ENCODE data around the gene GAS2L3.
A peak's percentile ranks its signal among the peaks of the same experiment; 100 is the strongest.

GAS2L3 gene

DNA sequence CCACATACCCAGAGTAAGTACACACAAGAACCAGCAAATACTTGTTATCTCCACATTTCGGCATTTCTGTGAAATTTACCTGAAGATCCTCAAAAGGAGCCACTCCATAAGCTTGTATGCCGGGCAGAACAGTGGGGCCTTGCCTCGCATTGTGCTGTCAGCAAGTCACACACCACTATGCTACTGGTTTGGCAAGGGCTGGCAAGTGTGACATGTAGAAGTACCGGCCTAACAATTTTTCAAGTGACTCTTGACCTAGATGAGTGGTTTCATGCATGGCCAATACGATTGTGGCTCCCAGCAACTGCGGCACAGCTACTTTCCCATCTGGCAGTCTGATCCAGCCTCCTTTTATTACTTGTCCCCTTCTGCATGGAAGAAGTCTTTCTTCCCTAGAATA, 69.8 kb downstream of the GAS2L3 start:
- DNase-seq, result no peak
- Histone ChIP-seq H3K9me2 (replicated peaks; ENCODE audit: insufficient read depth, low read length) (no peaks in the 10 kb centered on the region), H3K79me2 (ENCODE audit: low read length) (no peaks in the 10 kb centered on the region), H3F3A (ENCODE audit: insufficient read depth, low read length) (no peaks in the 10 kb centered on the region), H3K27ac (ENCODE audit: low read length) (no peak overlapping the region), H3K4me3 (ENCODE audit: low read length) (no peak overlapping the region), H3K9me3 (replicated peaks; ENCODE audit: insufficient read depth, low read length) (no peaks in the 10 kb centered on the region), H3K4me1 (ENCODE audit: low read length) (no peaks in the 10 kb centered on the region), H2AFZ (ENCODE audit: low read length) (no peak overlapping the region), H3K9ac (ENCODE audit: low read length) (no peak overlapping the region), H4K20me1 (ENCODE audit: insufficient read depth, low read length) (no peaks in the 10 kb centered on the region), H3K27me3 (replicated peaks; ENCODE audit: insufficient read depth, low read length) (no peaks in the 10 kb centered on the region), H3K4me2 (ENCODE audit: low read depth, low read length) (no peak overlapping the region), H3K36me3 (replicated peaks; ENCODE audit: insufficient read depth, low read length) (no peaks in the 10 kb centered on the region)
- no peak for TF ChIP-seq EZH2 (optimal IDR thresholded peaks at IDR 0.05; ENCODE audit: low read depth, low read length)
- TF ChIP-seq EZH2phosphoT487 (IDR thresholded peaks at IDR 0.05; ENCODE audit: low read length), result no peak
- TF ChIP-seq CTCF (IDR thresholded peaks at IDR 0.05; ENCODE audit: low read length), result no peak

- Histone ChIP-seq H3K79me2 (ENCODE audit: low read length) (no peaks in the 10 kb centered on the region), H3K27ac (ENCODE audit: low read length) (no peak overlapping the region), H3K9me3 (replicated peaks; ENCODE audit: insufficient read depth, low read length) (no peaks in the 10 kb centered on the region), H3K4me3 (ENCODE audit: low read length) (no peak overlapping the region), H3K4me1 (ENCODE audit: low read length) (no peaks in the 10 kb centered on the region), H3K27me3 (replicated peaks; ENCODE audit: insufficient read depth, low read length) (no peaks in the 10 kb centered on the region), H2AFZ (ENCODE audit: low read length) (no peak overlapping the region), H3K9ac (ENCODE audit: low read length) (no peak overlapping the region), H3K36me3 (replicated peaks; ENCODE audit: insufficient read depth, low read length) (no peaks in the 10 kb centered on the region), H3F3A (ENCODE audit: insufficient read depth, low read length) (no peaks in the 10 kb centered on the region), H4K20me1 (ENCODE audit: insufficient read depth, low read length) (no peaks in the 10 kb centered on the region), H3K9me2 (replicated peaks; ENCODE audit: insufficient read depth, low read length) (no peaks in the 10 kb centered on the region), H3K4me2 (ENCODE audit: low read depth, low read length) (no peak overlapping the region)
- no peak for DNase-seq
- TF ChIP-seq EZH2phosphoT487 (IDR thresholded peaks at IDR 0.05; ENCODE audit: low read length), result no peak
- TF ChIP-seq CTCF (IDR thresholded peaks at IDR 0.05; ENCODE audit: low read length), result no peak
These were observed 73.4 kb downstream of the GAS2L3 start for GRCh38 chr12:100646896-100647295.

DNA sequence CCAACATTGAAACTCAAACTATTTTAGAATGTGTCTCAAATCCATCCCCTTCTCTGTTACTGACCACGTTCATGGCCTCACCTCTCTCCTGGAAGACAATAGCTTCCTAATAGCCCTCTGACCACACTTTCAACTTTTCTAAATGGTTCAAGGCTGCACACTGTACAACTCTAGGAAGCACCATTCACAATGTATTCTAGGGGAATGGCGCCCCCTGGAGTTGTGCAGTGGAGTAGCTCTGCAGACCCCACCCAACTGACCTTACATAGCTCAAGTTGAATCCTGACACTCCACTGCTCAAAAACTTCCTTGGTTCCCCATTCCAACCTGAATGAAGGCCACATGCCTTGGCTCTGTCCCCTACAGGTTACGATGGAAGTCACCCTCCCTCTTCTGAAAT, 77.6 kb downstream of the GAS2L3 start:
- no peaks in the 10 kb centered on the region for H3K27me3 ChIP-seq (replicated peaks; ENCODE audit: insufficient read depth, low read length)
- no peaks in the 10 kb centered on the region for H3K36me3 ChIP-seq (replicated peaks; ENCODE audit: insufficient read depth, low read length)
- no peaks in the 10 kb centered on the region for H3K9me2 ChIP-seq (replicated peaks; ENCODE audit: insufficient read depth, low read length)
- H2AFZ ChIP-seq (ENCODE audit: low read length), result no peak overlapping the region
- no peak overlapping the region for H3K9ac ChIP-seq (ENCODE audit: low read length)
- H3K4me3 ChIP-seq (ENCODE audit: low read length), result no peak overlapping the region
- H3K4me1 ChIP-seq (ENCODE audit: low read length), result no peaks in the 10 kb centered on the region
- TF ChIP-seq EZH2 (optimal IDR thresholded peaks at IDR 0.05; ENCODE audit: low read depth, low read length), result no peak
- TF ChIP-seq CTCF (IDR thresholded peaks at IDR 0.05; ENCODE audit: low read length), result peak; percentile 26
- TF ChIP-seq EZH2phosphoT487 (IDR thresholded peaks at IDR 0.05; ENCODE audit: low read length), result no peak
- H3F3A ChIP-seq (ENCODE audit: insufficient read depth, low read length), result no peaks in the 10 kb centered on the region
- H3K27ac ChIP-seq (ENCODE audit: low read length), result no peak overlapping the region
- no peaks in the 10 kb centered on the region for H4K20me1 ChIP-seq (ENCODE audit: insufficient read depth, low read length)
- no peak for DNase-seq
- H3K4me2 ChIP-seq (ENCODE audit: low read depth, low read length), result no peak overlapping the region
- no peaks in the 10 kb centered on the region for H3K9me3 ChIP-seq (replicated peaks; ENCODE audit: insufficient read depth, low read length)
- H3K79me2 ChIP-seq (ENCODE audit: low read length), result no peaks in the 10 kb centered on the region
